Measurements from ENCODE around the gene SRSF6.

DNA sequence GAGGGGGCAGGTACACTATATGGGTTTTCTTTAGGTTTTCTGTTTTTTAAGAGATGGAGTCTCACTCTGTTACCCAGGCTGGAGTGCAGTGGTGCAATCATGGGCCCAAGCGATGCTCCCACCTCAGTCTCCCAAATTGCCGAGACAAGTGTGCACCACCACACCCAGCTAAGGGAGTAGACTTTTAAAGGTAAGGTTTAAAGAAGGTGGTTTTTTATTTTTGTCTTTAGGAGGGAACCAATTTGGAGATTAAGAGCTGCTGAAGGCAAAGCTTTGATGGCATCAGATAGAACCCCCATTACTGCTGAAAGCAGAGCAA, 7.9 kb downstream of the SRSF6 start:
- TF ChIP-seq CTCF (conservative IDR thresholded peaks at IDR 0.05; ENCODE audit: low read depth in 2 of 2) (no peak), EZH2 (IDR thresholded peaks at IDR 0.05; ENCODE audit: low read depth, unreplicated experiment) (no peak), EZH2phosphoT487 (IDR thresholded peaks at IDR 0.05; ENCODE audit: unreplicated experiment) (no peak)

Measured in GM23338 (cell line).